Lower lobe of right lung (tissue), 2 donors: ENCODE results near the gene SIDT1. TPM values are rescaled to one million over a fixed set of nuclear protein-coding genes. Genes with fewer than 3 reads are reported as not detected.

Source experiments
- ATAC-seq, 2 donors: fragments of 200-7000 bp; cut with Tn5 transposase; one replicate each; pipeline ENCODE4 v1.9.1; 2020 to 2022; ENCODE audit warnings: mild to moderate bottlenecking in 2 of 2, moderate library complexity in 2 of 2
- DNase-seq: peaks from one replicate; pipeline ENCODE4 v3.0.0-alpha.2; 2020
- H3K27ac ChIP-seq: fragments of 200-600 bp; one replicate; pipeline ENCODE4 v1.8.0; 2022
- H3K27me3 ChIP-seq: fragments of 200-600 bp; one replicate; pipeline ENCODE4 v1.8.0; 2022; ENCODE audit warnings: low read depth
- H3K36me3 ChIP-seq: fragments of 200-600 bp; one replicate; pipeline ENCODE4 v1.8.0; 2022; ENCODE audit warnings: mild to moderate bottlenecking
- H3K4me1 ChIP-seq: fragments of 200-600 bp; one replicate; pipeline ENCODE4 v1.8.0; 2022
- H3K4me3 ChIP-seq: fragments of 200-600 bp; one replicate; pipeline ENCODE4 v1.8.0; 2022; ENCODE audit warnings: mild to moderate bottlenecking
- H3K9me3 ChIP-seq: fragments of 200-600 bp; one replicate; pipeline ENCODE4 v1.8.0; 2022
- CTCF ChIP-seq: fragments of 200-600 bp; IDR thresholded peaks from one replicate; pipeline ENCODE4 v1.8.0; 2022; ENCODE audit warnings: antibody characterized with exemption, mild to moderate bottlenecking
- intact Hi-C: fragments of 100-400 bp; cut with DNase I; formaldehyde crosslinking; loops from one replicate; pipeline ENCODE4 v1.11.0; 2022
- microRNA-seq: library from miRNA; unstranded; fragments of <30 nt; microRNA quantifications from one replicate; pipeline ENCODE4 v1.2.0, GENCODE V29; 2020; ENCODE audit warnings: borderline number of aligned reads
- total RNA-seq: library from RNA; stranded (reverse); fragmentation: NEBNext Ultra II Directional; extraction: Animal tissue kit (Norgen Biotek cat#: 25700); gene quantifications from one replicate; pipeline ENCODE4 v1.2.1, GENCODE V29; 2021
- donor health status: DM: no; HTN: yes; CAD: no; lungs with severe emphysema.

Gene SIDT1
- total RNA-seq, 1 donor from 2014 or later = 5.3 TPM

GRCh38 chr3:113676261-113676660 is 143.9 kb downstream of the SIDT1 start:
- Histone ChIP-seq H3K9me3 (no peaks in the 10 kb centered on the region), H3K36me3 (peaks cover 51% of the 10 kb centered on the region)

GRCh38 chr3:113677737-113678136 is 145.4 kb downstream of the SIDT1 start:
- Histone ChIP-seq H3K27ac (no peak overlapping the region), H3K27me3 (no peaks in the 10 kb centered on the region), H3K36me3 (peaks cover 44% of the 10 kb centered on the region), H3K9me3 (no peaks in the 10 kb centered on the region), H3K4me1 (no peaks in the 10 kb centered on the region), H3K4me3 (no peak overlapping the region)
- intact Hi-C loops = no loop called here
- ATAC-seq = no peak
- no peak for DNase-seq
- no peak for TF ChIP-seq CTCF

More at GRCh38 chr3:113676261-113676660, 143.9 kb downstream of the SIDT1 start:
- DNase-seq (no peak), ATAC-seq (no peak)
- Histone ChIP-seq H3K4me1 (no peaks in the 10 kb centered on the region), H3K27me3 (no peaks in the 10 kb centered on the region), H3K4me3 (no peak overlapping the region), H3K27ac (no peak overlapping the region)
- no peak for TF ChIP-seq CTCF
- intact Hi-C loops = no loop called here

- Histone ChIP-seq H3K4me3 (no peak overlapping the region), H3K27me3 (no peaks in the 10 kb centered on the region), H3K36me3 (peaks cover 34% of the 10 kb centered on the region), H3K9me3 (no peaks in the 10 kb centered on the region), H3K27ac (no peak overlapping the region), H3K4me1 (no peaks in the 10 kb centered on the region)
- no peak for DNase-seq
- ATAC-seq = no peak
- TF ChIP-seq CTCF = no peak
- intact Hi-C loops = no loop called here
These were observed 146.4 kb downstream of the SIDT1 start for GRCh38 chr3:113678773-113679172.

Small RNAs within 50 kb of the gene (microRNA-seq; reads per million reads assigned to microRNA genes)
- gene MIR4446 = not detected

Other genes with a start within 250 kb of the SIDT1 start
- 14.1 TPM for gene CFAP44, start 91.1 kb upstream of the SIDT1 start, total RNA-seq
- 19.7 TPM for gene SPICE1, start 17.4 kb upstream of the SIDT1 start, total RNA-seq
- gene USF3, start 164.1 kb downstream of the SIDT1 start, total RNA-seq = 20.9 TPM
- gene NAA50, start 213.7 kb downstream of the SIDT1 start, total RNA-seq = 83.3 TPM
- 104 TPM for gene ATP6V1A, start 214.5 kb downstream of the SIDT1 start, total RNA-seq